GM18951 (cell line): ENCODE data around the gene EHD2.

Experiments
- POLR2A ChIP-seq: IDR thresholded peaks from 4 replicates; pipeline ENCODE4 v1.6.1; 2011; ENCODE audit warnings: mild to moderate bottlenecking; ENCODE audit not compliant: insufficient read length, insufficient read depth; ENCODE audit errors: extremely low read depth
- in situ Hi-C: fragments of 300-500 bp; cut with MboI; formaldehyde crosslinking; loops from one replicate; pipeline ENCODE4 v1.12.0; 2022; ENCODE audit warnings: low sequenced_read_pairs, mixed read lengths, inconsistent platforms; ENCODE audit not compliant: unreplicated experiment

EHD2 gene

GRCh38 chr19:47695533-47696262 lies 17.5 kb upstream of the EHD2 start:
- no peak for TF ChIP-seq POLR2A
- in situ Hi-C loops: no loop called here

GRCh38 chr19:47696635-47697034 lies 16.6 kb upstream of the EHD2 start:
- in situ Hi-C loops: no loop called here
- TF ChIP-seq POLR2A: no peak

- no peak for TF ChIP-seq POLR2A
- in situ Hi-C loops: no loop called here
Observed at GRCh38 chr19:47697863-47698609, 15.2 kb upstream of the EHD2 start.

- in situ Hi-C loops: no loop called here
- TF ChIP-seq POLR2A: no peak
Observed at GRCh38 chr19:47698631-47699359, 14.4 kb upstream of the EHD2 start.

GRCh38 chr19:47699360-47699917 lies 13.8 kb upstream of the EHD2 start:
- in situ Hi-C loops: no loop called here
- no peak for TF ChIP-seq POLR2A

- in situ Hi-C loops: no loop called here
- TF ChIP-seq POLR2A: no peak
Observed at GRCh38 chr19:47700934-47701716, 12.1 kb upstream of the EHD2 start.

- TF ChIP-seq POLR2A: no peak
Observed at GRCh38 chr19:47701717-47702552, 11.3 kb upstream of the EHD2 start.

GRCh38 chr19:47702671-47703070 lies 10.6 kb upstream of the EHD2 start:
- TF ChIP-seq POLR2A: no peak
- in situ Hi-C loops: no loop called here

More at GRCh38 chr19:47701717-47702552, 11.3 kb upstream of the EHD2 start:
- in situ Hi-C loops: no loop called here

GRCh38 chr19:47703301-47703700 lies 9.9 kb upstream of the EHD2 start:
- in situ Hi-C loops: no loop called here
- TF ChIP-seq POLR2A: no peak

GRCh38 chr19:47704024-47704423 lies 9.2 kb upstream of the EHD2 start:
- no peak for TF ChIP-seq POLR2A
- in situ Hi-C loops: no loop called here

- no peak for TF ChIP-seq POLR2A
- in situ Hi-C loops: loop anchor here (5.0 kb wide), 1 partner anchor 267 kb away; no protein-coding TSS in a partner anchor
Observed at GRCh38 chr19:47704656-47705055, 8.6 kb upstream of the EHD2 start.
